ENCODE data around the gene IGLL5. TPM values are rescaled to one million over a fixed set of nuclear protein-coding genes. Genes with fewer than 3 reads are reported as not detected.

The IGLL5 gene
- polyA plus RNA-seq, 6 donors from 2014 or later = 233 to 640 (median 475) TPM

DNA sequence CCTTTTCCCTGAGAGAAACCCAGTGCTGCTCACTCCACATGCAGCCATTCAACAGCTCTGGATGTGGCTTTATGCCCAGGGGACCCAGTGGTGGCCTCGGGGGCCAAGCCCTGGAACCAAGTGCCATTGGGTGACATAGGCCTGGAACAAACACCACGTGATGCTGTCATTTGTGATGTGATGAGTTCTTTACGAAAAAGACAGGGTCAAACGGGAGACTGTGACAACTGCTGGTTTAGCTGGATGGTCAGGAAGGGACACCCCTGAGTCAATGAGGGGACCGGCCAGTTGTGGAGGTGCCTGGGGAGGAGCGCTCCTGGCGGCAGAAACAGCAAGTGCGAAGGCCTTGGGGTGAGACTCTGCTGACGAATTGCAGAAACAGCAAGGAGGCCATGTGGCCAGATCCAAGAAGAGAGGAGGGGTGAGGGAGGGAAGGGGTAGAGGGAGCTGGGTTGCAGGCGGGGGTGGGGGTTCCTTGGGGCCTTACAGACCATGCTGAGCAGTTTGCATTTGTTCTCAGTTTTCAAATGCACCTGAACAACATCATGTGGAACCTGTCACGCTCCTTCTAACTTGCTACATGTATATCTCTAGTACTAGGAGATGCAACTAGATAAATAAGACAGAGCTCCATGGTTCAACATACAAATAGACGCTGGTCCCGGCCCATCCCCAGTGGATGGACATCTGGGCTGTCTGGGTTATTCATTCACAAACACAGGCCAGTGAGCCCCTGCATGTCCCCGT, 56.1 kb downstream of the IGLL5 start:
- ATAC-seq (ENCODE audit: low read depth in 2 of 2) (peak in 1 of 2 donors; percentile 11), DNase-seq (no peak)
- H3K4me1 Mint-ChIP-seq = peaks cover 57 to 84% (median 72%) of the 10 kb centered on the region in 3 donors

DNA sequence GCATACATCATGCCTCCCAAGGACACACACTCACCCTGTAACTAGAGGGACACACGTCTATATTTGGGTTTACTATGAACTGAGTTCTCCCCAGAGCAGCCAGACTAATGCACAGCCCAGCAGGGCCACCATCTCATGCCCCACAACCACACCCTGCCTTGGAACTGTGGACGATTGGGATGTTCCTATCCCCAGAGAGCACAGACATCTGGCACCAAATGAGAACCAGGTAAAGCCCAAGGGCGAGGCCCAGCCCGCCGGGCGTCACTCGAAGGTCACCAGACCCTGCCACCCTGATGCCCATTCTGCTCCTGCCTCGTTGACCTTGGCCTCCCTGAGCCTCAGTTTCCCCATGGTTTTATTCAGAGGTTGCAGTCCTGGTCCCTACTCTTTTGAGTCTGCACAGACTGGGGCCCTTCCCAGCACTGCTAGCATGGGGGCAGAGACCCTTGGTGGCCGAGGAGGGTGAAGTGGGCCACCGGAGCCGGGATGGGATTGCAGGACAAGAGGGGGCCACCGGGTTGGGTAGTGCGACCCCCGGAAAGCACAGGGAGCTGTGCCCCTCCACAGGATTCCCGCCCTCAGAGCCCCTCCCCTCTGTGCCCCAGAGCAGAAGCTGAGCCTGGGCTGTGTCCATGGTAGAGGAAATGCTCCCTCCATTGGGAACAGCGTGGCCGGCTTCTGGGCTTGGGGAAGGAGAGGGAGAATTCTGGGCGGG, 56.8 kb downstream of the IGLL5 start:
- ATAC-seq (ENCODE audit: low read depth in 2 of 2) (no peak), DNase-seq (no peak)
- Mint-ChIP-seq H3K4me1 (peaks cover 51 to 77% (median 65%) of the 10 kb centered on the region in 3 donors), H3K9me3 (no peaks in the 10 kb centered on the region), H3K27me3 (no peaks in the 10 kb centered on the region), H3K27ac (peak overlapping the region in 3 of 6 donors; percentile 81 to 100 (median 96)), H3K4me3 (peak overlapping the region in 6 of 8 donors; percentile 4 to 86 (median 56)), H3K36me3 (no peaks in the 10 kb centered on the region)

More for the DNA sequence above, 56.1 kb downstream of the IGLL5 start:
- Mint-ChIP-seq H3K27ac (peak overlapping the region; percentile 72 to 100 (median 85)), H3K36me3 (no peaks in the 10 kb centered on the region), H3K27me3 (no peaks in the 10 kb centered on the region), H3K4me3 (peak overlapping the region; percentile 4 to 86 (median 48)), H3K9me3 (no peaks in the 10 kb centered on the region)

DNA sequence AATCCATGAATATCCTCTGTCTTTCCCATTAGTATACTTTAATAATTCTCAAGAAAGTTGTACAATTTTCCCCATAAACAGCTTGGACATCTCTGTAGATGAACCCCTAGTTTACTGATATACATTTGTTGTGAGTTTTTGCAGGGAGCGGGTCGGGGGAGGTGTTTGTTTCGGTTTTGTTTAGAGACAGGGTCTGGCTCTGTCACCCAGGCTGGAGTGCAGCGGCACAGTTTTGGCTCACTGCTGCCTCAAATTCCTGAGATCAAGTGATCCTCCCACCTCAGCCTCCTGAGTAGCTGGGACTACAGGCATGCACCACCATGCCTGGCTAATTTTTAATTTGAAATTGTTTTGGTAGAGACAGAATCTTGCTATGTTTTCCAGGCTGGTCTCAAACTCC, 57.6 kb downstream of the IGLL5 start:
- Mint-ChIP-seq H3K27ac (peak overlapping the region in 3 of 6 donors; percentile 36 to 74 (median 49)), H3K4me1 (peaks cover 51 to 74% (median 63%) of the 10 kb centered on the region in 3 donors), H3K27me3 (no peaks in the 10 kb centered on the region), H3K9me3 (no peaks in the 10 kb centered on the region), H3K36me3 (no peaks in the 10 kb centered on the region), H3K4me3 (peak overlapping the region in 1 of 8 donors; percentile 26)
- no peak for ATAC-seq (ENCODE audit: low read depth in 2 of 2)
- no peak for DNase-seq

Other genes starting within 250 kb of the IGLL5 start
- gene GGTLC2, start 243.2 kb upstream of the IGLL5 start, polyA plus RNA-seq (ENCODE audit: low read depth in 6 of 6) = not detected
- gene GNAZ, start 182.7 kb downstream of the IGLL5 start, polyA plus RNA-seq (ENCODE audit: low read depth in 6 of 6) = 1 to 10 TPM in 3 of 6 donors, under 1 TPM in 2, not detected in 1; 0.39 to 4.7 (median 2.3) TPM